AG04450 (cell line): ENCODE data around the gene SCARF2. TPM values are rescaled to one million over a fixed set of nuclear protein-coding genes. Genes with fewer than 3 reads are reported as not detected.
"Not testable (repeated sequence)": the region's sequence is repeated elsewhere in the genome, so short reads cannot be mapped to it uniquely, and the experiment has no call there.

ENCODE experiments used
- CTCF ChIA-PET: fragments of 300-600, 350-600 bp; formaldehyde crosslinking; extraction: SDS; loops from one replicate; lab custom pipeline; 2022; ENCODE audit warnings: antibody characterized with exemption, inconsistent platforms; lab: Charles Lee
- POLR2A ChIA-PET: fragments of 350-600 bp; formaldehyde crosslinking; extraction: SDS; loops from one replicate; lab custom pipeline; 2021; ENCODE audit warnings: antibody characterized with exemption, inconsistent platforms; lab: Yijun Ruan, JAX
- DNase-seq: peaks from one replicate; pipeline ENCODE4 v3.0.0-alpha.2; 2011; ENCODE audit warnings: low read depth, low spot score
- H3K27ac ChIP-seq: one replicate; pipeline ENCODE4 v1.5.1; 2012; ENCODE audit warnings: low read depth, low read length, control low read depth
- H3K27me3 ChIP-seq: one replicate; pipeline ENCODE4 v1.6.0; 2012; ENCODE audit warnings: low read length; ENCODE audit not compliant: control insufficient read depth, insufficient read depth
- H3K4me3 ChIP-seq: 2 replicates; pipeline ENCODE4 v1.5.1; 2011; ENCODE audit warnings: mild to moderate bottlenecking, low read depth, low read length, control low read depth
- H3K9me3 ChIP-seq: 2 replicates; pipeline ENCODE4 v1.5.1; 2012; ENCODE audit warnings: low read length; ENCODE audit not compliant: control insufficient read depth, insufficient read depth
- CTCF ChIP-seq: IDR thresholded peaks from 2 replicates; pipeline ENCODE4 v1.5.1; 2011; ENCODE audit warnings: low read depth, low read length, control low read depth, inconsistent platforms
- polyA plus RNA-seq: library from polyadenylated mRNA; depleted of rRNA; stranded (reverse); fragments of >200 nt; gene quantifications from 2 replicates; pipeline ENCODE4 v1.2.3, GENCODE V29; 2011

Gene SCARF2
- polyA plus RNA-seq, 1 experiment = 7.3 TPM

- Histone ChIP-seq H3K27ac (no peak overlapping the region), H3K27me3 (no peaks in the 10 kb centered on the region), H3K9me3 (no peaks in the 10 kb centered on the region), H3K4me3 (no peak overlapping the region)
- ChIA-PET POLR2A (no interaction called here), CTCF (interaction anchor here (0.9 kb wide), 1 partner anchor 14 kb away, joined by 3 read pairs; no protein-coding TSS in a partner anchor)
- TF ChIP-seq CTCF = no peak
- no peak for DNase-seq
Observed at GRCh38 chr22:20414059-20414440, 23.6 kb downstream of the SCARF2 start.

GRCh38 chr22:20413217-20414058, 24.2 kb downstream of the SCARF2 start:
- no peak overlapping the region for H3K4me3 ChIP-seq
- no peak for TF ChIP-seq CTCF
- DNase-seq = no peak
- CTCF ChIA-PET = interaction anchor here (0.6 to 1.5 kb wide), 4 partner anchors 11 to 43 kb away, joined by 3 to 6 read pairs (median 3); no protein-coding TSS in a partner anchor
- no peak overlapping the region for H3K27ac ChIP-seq
- no peaks in the 10 kb centered on the region for H3K27me3 ChIP-seq
- POLR2A ChIA-PET = no interaction called here
- no peaks in the 10 kb centered on the region for H3K9me3 ChIP-seq

GRCh38 chr22:20412474-20413216, 25.0 kb downstream of the SCARF2 start:
- TF ChIP-seq CTCF = no peak
- H3K27me3 ChIP-seq = no peaks in the 10 kb centered on the region
- no peak overlapping the region for H3K4me3 ChIP-seq
- no peaks in the 10 kb centered on the region for H3K9me3 ChIP-seq
- POLR2A ChIA-PET = no interaction called here
- CTCF ChIA-PET = interaction anchor here (0.6 to 1.5 kb wide), 3 partner anchors 10 to 43 kb away, joined by 3 to 6 read pairs (median 3); no protein-coding TSS in a partner anchor
- no peak for DNase-seq
- H3K27ac ChIP-seq = no peak overlapping the region

- POLR2A ChIA-PET, H3K27ac ChIP-seq, H3K4me3 ChIP-seq, H3K9me3 ChIP-seq, DNase-seq, H3K27me3 ChIP-seq: not testable (repeated sequence)
- CTCF ChIA-PET = interaction anchor here (0.9 to 3.7 kb wide), 2 partner anchors 9 kb away, joined by 3 to 23 read pairs; no protein-coding TSS in a partner anchor
Observed at GRCh38 chr22:20409385-20409784, 28.2 kb downstream of the SCARF2 start.

GRCh38 chr22:20408891-20409290, 28.7 kb downstream of the SCARF2 start:
- POLR2A ChIA-PET = interaction anchor here (1.1 kb wide), 1 partner anchor 15 kb away, joined by 3 read pairs; no protein-coding TSS in a partner anchor

More at GRCh38 chr22:20408891-20409290, 28.7 kb downstream of the SCARF2 start:
- Histone ChIP-seq H3K27me3 (no peaks in the 10 kb centered on the region), H3K9me3 (no peaks in the 10 kb centered on the region), H3K4me3 (no peak overlapping the region), H3K27ac (no peak overlapping the region)
- CTCF ChIA-PET = interaction anchor here (3.7 kb wide), 1 partner anchor 9 kb away, joined by 23 read pairs; no protein-coding TSS in a partner anchor
- no peak for DNase-seq
- TF ChIP-seq CTCF = no peak
